C4-2B (cell line): Measurements from ENCODE around the gene TIAM2.
"Not testable (repeated sequence)": the region's sequence is repeated elsewhere in the genome, so short reads cannot be mapped to it uniquely, and the experiment has no call there.

Experiments
- H3K27ac ChIP-seq: fragments of 450-650 bp; 2 replicates; pipeline ENCODE4 v1.5.1; 2017
- CTCF ChIP-seq: fragments of 450-650 bp; conservative IDR thresholded peaks from 2 replicates; pipeline ENCODE4 v1.5.1; 2017; ENCODE audit warnings: mild to moderate bottlenecking
- ZFX ChIP-seq: fragments of 450-650 bp; IDR thresholded peaks from 2 replicates; pipeline ENCODE4 v1.6.1; 2017

Gene TIAM2

GRCh38 chr6:154960299-154960843 is 34.7 kb upstream of the TIAM2 start:
- no peak for TF ChIP-seq CTCF
- TF ChIP-seq ZFX: no peak
- H3K27ac ChIP-seq: no peak overlapping the region

- TF ChIP-seq CTCF: no peak
- no peak for TF ChIP-seq ZFX
- no peak overlapping the region for H3K27ac ChIP-seq
Measured at GRCh38 chr6:154960854-154961530, 34.1 kb upstream of the TIAM2 start.

DNA sequence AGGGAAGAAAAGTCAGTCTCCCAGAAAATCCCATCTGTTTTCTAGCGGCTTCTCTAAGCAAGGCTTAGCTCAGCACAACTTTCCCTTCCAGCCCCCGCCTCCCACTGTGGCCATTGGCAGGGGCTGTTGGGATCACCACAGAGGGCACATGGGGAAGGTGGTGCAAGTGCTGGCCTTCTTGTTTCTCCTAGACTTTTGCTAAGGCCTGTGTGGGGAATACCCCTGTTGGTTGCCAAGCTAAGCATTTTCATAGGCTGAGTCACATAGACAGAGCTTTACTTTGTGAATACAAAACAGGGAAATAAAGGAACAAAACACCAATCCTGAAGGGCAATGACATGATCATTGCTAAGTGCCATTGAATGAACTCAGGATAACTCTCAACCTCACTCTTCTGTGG is 32.4 kb upstream of the TIAM2 start:
- no peak overlapping the region for H3K27ac ChIP-seq
- TF ChIP-seq CTCF (no peak), ZFX (no peak)

DNA sequence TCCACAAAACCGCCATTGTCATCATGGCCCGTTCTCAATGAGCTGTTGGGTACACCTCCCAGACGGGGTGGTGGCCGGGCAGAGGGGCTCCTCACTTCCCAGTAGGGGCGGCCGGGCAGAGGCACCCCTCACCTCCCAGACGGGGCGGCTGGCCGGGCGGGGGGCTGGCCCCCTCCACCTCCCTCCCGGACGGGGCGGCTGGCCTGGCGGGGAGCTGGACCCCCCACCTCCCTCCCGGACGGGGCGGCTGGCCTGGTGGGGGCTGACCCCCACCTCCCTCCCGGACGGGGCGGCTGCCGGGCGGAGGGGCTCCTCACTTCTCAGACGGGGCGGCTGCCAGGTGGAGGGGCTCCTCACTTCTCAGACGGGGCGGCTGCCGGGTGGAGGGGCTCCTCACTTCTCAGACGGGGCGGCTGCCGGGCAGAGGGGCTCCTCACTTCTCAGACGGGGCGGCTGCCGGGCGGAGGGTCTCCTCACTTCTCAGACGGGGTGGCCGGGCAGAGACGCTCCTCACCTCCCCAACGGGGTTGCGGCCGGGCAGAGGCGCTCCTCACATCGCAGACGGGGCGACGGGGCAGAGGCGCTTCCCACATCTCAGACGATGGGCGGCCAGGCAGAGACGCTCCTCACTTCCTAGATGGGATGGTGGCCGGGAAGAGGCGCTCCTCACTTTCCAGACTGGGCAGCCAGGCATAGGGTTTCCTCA is 28.9 kb upstream of the TIAM2 start:
- H3K27ac ChIP-seq: not testable (repeated sequence)

- H3K27ac ChIP-seq: no peak overlapping the region
- TF ChIP-seq ZFX (no peak), CTCF (no peak)
Measured at GRCh38 chr6:154969796-154970195, 25.3 kb upstream of the TIAM2 start.

DNA sequence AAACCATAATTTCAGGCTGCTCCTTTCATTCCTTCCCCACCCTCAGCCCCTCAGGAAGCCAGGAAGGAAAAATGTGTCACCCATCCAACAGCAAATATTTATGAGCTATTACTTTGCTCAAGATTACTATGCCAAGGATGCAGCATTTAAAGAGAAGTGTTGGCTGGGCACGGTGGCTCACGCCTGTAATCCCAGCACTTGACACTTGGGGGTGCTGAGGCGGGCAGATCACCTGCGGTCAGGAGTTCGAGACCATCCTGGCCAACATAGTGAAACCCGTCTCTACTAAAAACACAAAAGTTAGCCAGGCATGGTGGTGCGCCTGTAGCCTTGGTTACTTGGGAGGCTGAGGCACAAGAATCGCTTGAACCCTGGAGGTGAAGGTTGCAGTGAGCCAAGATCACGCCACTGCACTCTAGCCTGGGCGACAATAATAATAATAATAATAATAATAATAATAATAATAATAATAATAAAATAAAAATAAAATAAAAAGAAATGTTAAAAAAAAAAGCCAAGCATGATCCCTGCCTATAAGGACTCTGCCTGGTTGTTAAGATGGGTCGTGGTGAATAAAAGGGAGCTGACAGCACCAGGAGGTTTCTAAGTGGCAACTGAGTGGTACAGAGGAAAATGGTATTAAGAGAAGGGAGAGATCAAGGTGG is 20.5 kb upstream of the TIAM2 start:
- TF ChIP-seq CTCF (no peak), ZFX (no peak)
- no peak overlapping the region for H3K27ac ChIP-seq

GRCh38 chr6:154977588-154977987 is 17.5 kb upstream of the TIAM2 start:
- no peak overlapping the region for H3K27ac ChIP-seq
- TF ChIP-seq CTCF (no peak), ZFX (no peak)
